Liver (tissue), 3 donors: Measurements from ENCODE around the gene TMEM120B.
A peak's percentile ranks its signal among the peaks of the same experiment; 100 is the strongest.

ENCODE experiments used
- HNF4G ChIP-seq: IDR thresholded peaks from 2 replicates; pipeline ENCODE4 v1.6.1; 2016; ENCODE audit warnings: antibody characterized with exemption
- JUND ChIP-seq, 2 donors: IDR thresholded peaks; 2 replicates each; pipeline ENCODE4 v1.6.1; 2016; ENCODE audit warnings: antibody characterized with exemption in 2 of 2
- MAX ChIP-seq: IDR thresholded peaks from 2 replicates; pipeline ENCODE4 v1.6.1; 2016; ENCODE audit warnings: antibody characterized with exemption
- RAD21 ChIP-seq, 2 donors: IDR thresholded peaks; 2 replicates each; pipeline ENCODE4 v1.6.1; 2016; ENCODE audit warnings: antibody characterized with exemption in 2 of 2, mild to moderate bottlenecking in 2 of 2
- RXRA ChIP-seq, 2 donors: IDR thresholded peaks; 2 replicates each; pipeline ENCODE4 v1.6.1; 2017 to 2018; ENCODE audit warnings: antibody characterized with exemption in 2 of 2, mild to moderate bottlenecking in 1 of 2
- SP1 ChIP-seq: IDR thresholded peaks from 2 replicates; pipeline ENCODE4 v1.6.1; 2018; ENCODE audit warnings: antibody characterized with exemption, mild to moderate bottlenecking
- TAF1 ChIP-seq: conservative IDR thresholded peaks from 2 replicates; pipeline ENCODE4 v1.6.1; 2016; ENCODE audit warnings: antibody characterized with exemption, mild to moderate bottlenecking
- ZBTB33 ChIP-seq: IDR thresholded peaks from 2 replicates; pipeline ENCODE4 v1.6.1; 2016; ENCODE audit warnings: antibody characterized with exemption
- TF ChIP-seq, protein P1 (sequence below): fragments of 150-350 bp; IDR thresholded peaks from 2 replicates; pipeline ENCODE4 v1.5.1; 2017; ENCODE audit warnings: improper control_type of control experiment, low read depth, low read length; ENCODE audit not compliant: missing input control
- TF ChIP-seq, protein P2 (sequence below): IDR thresholded peaks from 2 replicates; pipeline ENCODE4 v1.6.1; 2016; ENCODE audit warnings: antibody characterized with exemption, mild to moderate bottlenecking
- donor health status: healthy.
- donor health status: healthy.

GRCh38 chr12:121795034-121795968 lies 82.7 kb downstream of the TMEM120B start:
- TF ChIP-seq, protein P1, sequence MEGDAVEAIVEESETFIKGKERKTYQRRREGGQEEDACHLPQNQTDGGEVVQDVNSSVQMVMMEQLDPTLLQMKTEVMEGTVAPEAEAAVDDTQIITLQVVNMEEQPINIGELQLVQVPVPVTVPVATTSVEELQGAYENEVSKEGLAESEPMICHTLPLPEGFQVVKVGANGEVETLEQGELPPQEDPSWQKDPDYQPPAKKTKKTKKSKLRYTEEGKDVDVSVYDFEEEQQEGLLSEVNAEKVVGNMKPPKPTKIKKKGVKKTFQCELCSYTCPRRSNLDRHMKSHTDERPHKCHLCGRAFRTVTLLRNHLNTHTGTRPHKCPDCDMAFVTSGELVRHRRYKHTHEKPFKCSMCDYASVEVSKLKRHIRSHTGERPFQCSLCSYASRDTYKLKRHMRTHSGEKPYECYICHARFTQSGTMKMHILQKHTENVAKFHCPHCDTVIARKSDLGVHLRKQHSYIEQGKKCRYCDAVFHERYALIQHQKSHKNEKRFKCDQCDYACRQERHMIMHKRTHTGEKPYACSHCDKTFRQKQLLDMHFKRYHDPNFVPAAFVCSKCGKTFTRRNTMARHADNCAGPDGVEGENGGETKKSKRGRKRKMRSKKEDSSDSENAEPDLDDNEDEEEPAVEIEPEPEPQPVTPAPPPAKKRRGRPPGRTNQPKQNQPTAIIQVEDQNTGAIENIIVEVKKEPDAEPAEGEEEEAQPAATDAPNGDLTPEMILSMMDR: peak; percentile 99
- TF ChIP-seq ZBTB33 (no peak), JUND (IDR thresholded peaks at IDR 0.05) (no peak), RXRA (IDR thresholded peaks at IDR 0.05) (peak in 1 of 2 donors; percentile 47), TAF1 (no peak), RAD21 (IDR thresholded peaks at IDR 0.05) (peak; percentile 97 to 98), SP1 (peak; percentile 45), HNF4G (no peak), MAX (no peak)
- TF ChIP-seq, protein P2, sequence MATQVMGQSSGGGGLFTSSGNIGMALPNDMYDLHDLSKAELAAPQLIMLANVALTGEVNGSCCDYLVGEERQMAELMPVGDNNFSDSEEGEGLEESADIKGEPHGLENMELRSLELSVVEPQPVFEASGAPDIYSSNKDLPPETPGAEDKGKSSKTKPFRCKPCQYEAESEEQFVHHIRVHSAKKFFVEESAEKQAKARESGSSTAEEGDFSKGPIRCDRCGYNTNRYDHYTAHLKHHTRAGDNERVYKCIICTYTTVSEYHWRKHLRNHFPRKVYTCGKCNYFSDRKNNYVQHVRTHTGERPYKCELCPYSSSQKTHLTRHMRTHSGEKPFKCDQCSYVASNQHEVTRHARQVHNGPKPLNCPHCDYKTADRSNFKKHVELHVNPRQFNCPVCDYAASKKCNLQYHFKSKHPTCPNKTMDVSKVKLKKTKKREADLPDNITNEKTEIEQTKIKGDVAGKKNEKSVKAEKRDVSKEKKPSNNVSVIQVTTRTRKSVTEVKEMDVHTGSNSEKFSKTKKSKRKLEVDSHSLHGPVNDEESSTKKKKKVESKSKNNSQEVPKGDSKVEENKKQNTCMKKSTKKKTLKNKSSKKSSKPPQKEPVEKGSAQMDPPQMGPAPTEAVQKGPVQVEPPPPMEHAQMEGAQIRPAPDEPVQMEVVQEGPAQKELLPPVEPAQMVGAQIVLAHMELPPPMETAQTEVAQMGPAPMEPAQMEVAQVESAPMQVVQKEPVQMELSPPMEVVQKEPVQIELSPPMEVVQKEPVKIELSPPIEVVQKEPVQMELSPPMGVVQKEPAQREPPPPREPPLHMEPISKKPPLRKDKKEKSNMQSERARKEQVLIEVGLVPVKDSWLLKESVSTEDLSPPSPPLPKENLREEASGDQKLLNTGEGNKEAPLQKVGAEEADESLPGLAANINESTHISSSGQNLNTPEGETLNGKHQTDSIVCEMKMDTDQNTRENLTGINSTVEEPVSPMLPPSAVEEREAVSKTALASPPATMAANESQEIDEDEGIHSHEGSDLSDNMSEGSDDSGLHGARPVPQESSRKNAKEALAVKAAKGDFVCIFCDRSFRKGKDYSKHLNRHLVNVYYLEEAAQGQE: no peak
